Smooth muscle cell (in vitro differentiated cells): ENCODE results near the gene MAMLD1. TPM values are rescaled to one million over a fixed set of nuclear protein-coding genes. Genes with fewer than 3 reads are reported as not detected.

Experiments
- DNase-seq: peaks from one replicate; lab custom pipeline; 2025; ENCODE audit not compliant: unreplicated experiment; lab: John Stamatoyannopoulos, UW
- H2AFZ ChIP-seq: fragments of 200-600 bp; sonication (generic); 2 replicates; pipeline ENCODE4 v1.6.0; 2016; ENCODE audit warnings: antibody characterized with exemption, low read depth, mild to moderate bottlenecking
- H3F3A ChIP-seq: fragments of 200-600 bp; sonication (generic); 2 replicates; pipeline ENCODE4 v1.6.0; 2017; ENCODE audit warnings: antibody characterized with exemption, low read depth
- H3K27ac ChIP-seq: fragments of 200-600 bp; sonication (generic); 2 replicates; pipeline ENCODE4 v1.5.1; 2016; ENCODE audit warnings: low read depth, mild to moderate bottlenecking
- H3K27me3 ChIP-seq: fragments of 200-600 bp; sonication (generic); 2 replicates; pipeline ENCODE4 v1.6.1; 2016; ENCODE audit warnings: low read depth, mild to moderate bottlenecking
- H3K36me3 ChIP-seq: fragments of 200-600 bp; sonication (generic); 2 replicates; pipeline ENCODE4 v1.5.1; 2016; ENCODE audit warnings: low read depth
- H3K4me1 ChIP-seq: fragments of 200-600 bp; sonication (generic); 2 replicates; pipeline ENCODE4 v1.5.1; 2016; ENCODE audit warnings: low read depth
- H3K4me2 ChIP-seq: fragments of 200-600 bp; sonication (generic); 2 replicates; pipeline ENCODE4 v1.6.0; 2016; ENCODE audit warnings: mild to moderate bottlenecking
- H3K4me3 ChIP-seq: fragments of 200-600 bp; sonication (generic); 2 replicates; pipeline ENCODE4 v1.5.1; 2016; ENCODE audit warnings: mild to moderate bottlenecking
- H3K79me2 ChIP-seq: fragments of 200-600 bp; sonication (generic); 2 replicates; pipeline ENCODE4 v1.6.0; 2016; ENCODE audit warnings: low read depth, mild to moderate bottlenecking
- H3K9ac ChIP-seq: fragments of 200-600 bp; sonication (generic); 2 replicates; pipeline ENCODE4 v1.6.0; 2016; ENCODE audit warnings: low read depth
- H3K9me3 ChIP-seq: fragments of 200-600 bp; sonication (generic); replicated peaks from 2 replicates; pipeline ENCODE4 v1.5.1; 2016; ENCODE audit warnings: low read depth
- H4K20me1 ChIP-seq: fragments of 200-600 bp; sonication (generic); 2 replicates; pipeline ENCODE4 v1.6.0; 2016; ENCODE audit warnings: low read depth
- CTCF ChIP-seq: fragments of 200-600 bp; sonication (generic); IDR thresholded peaks from 2 replicates; pipeline ENCODE4 v1.5.1; 2017; ENCODE audit warnings: borderline replicate concordance, mild to moderate bottlenecking, antibody characterized with exemption; ENCODE audit not compliant: insufficient read depth, poor library complexity, severe bottlenecking
- WGBS: methylation state at CpG from one replicate; pipeline ENCODE4 v1.1.7; 2016; ENCODE audit warnings: low lambda C conversion rate; 5-methylcytosine and 5-hydroxymethylcytosine counted together
- polyA plus RNA-seq: library from polyadenylated mRNA; unstranded; fragments of >200 nt; fragmentation: Nextera tagmentation; extraction: Ambion mirVana; gene quantifications from 2 replicates; pipeline ENCODE4 v1.2.1, GENCODE V29; 2016
- total RNA-seq: library from RNA; depleted of rRNA; stranded (reverse); fragments of >200 nt; gene quantifications from 2 replicates; pipeline ENCODE4 v1.2.3, GENCODE V29; 2014

The MAMLD1 gene
- total and polyA plus RNA-seq, 2 experiments from 2014 or later: 2.4 to 3.8 TPM

GRCh38 chrX:150365051-150365989 lies 2.2 kb downstream of the MAMLD1 start:
- Histone ChIP-seq H3F3A (no peaks in the 10 kb centered on the region), H3K4me2 (peak overlapping the region; percentile 82), H3K4me3 (peak overlapping the region; percentile 54), H3K36me3 (no peaks in the 10 kb centered on the region), H3K27me3 (peaks cover 22% of the 10 kb centered on the region), H4K20me1 (no peaks in the 10 kb centered on the region), H3K27ac (peak overlapping the region; percentile 89), H3K9ac (peak overlapping the region; percentile 64), H3K79me2 (no peaks in the 10 kb centered on the region), H3K4me1 (no peaks in the 10 kb centered on the region), H2AFZ (peak overlapping the region; percentile 49), H3K9me3 (no peaks in the 10 kb centered on the region)
- WGBS: 41% methylated on average over 63 of the region's 75 CpGs
- no peak for DNase-seq
- TF ChIP-seq CTCF: peak; percentile 40

DNA sequence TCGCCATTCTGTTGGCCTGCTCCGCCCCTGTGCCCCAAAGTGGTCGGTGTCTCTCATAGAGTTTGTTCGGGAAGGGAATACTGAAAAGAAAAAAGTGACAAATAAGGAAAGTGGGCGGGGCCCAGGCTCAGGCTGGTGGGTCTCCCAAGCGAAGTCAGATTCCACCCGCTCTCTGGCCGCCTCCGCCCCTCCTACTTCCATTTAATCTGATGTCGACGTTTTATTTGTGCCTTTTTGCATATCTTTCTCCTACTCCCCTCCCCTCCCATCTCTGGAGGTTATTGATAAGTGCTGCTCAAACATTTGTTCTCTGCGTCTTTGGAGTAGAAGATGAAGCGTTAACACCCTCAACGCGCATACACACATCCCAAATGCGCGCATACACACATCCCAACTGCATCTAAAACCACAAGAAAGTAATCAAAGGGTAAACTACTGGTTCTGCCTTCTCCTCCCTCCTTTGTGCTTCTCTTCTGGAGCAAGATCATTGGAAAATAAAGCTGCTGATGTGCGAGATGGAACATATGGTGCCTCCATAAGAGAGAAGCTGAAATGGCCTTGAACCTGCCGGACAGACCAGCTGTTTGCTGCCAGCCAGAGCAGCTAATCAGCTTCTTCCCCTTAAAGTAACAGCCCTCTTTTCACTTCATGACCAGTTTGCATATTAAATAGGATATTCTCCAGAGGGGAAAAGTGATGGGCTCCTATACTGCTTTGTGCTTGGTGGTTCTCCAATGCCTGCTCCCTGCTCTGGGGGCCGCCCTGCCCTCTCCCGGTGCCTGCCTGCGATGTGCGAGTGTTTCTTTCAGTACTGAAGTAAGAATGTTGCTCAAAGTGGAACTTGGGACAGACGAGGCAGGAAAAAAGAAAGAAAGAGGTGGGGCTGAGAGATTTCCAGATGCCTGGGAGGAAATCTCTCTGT lies 3.1 kb downstream of the MAMLD1 start:
- 45% methylated on average over 24 of the region's 24 CpGs for WGBS
- Histone ChIP-seq H3K36me3 (no peaks in the 10 kb centered on the region), H4K20me1 (no peaks in the 10 kb centered on the region), H3K9ac (peak overlapping the region; percentile 76), H3K4me3 (peak overlapping the region; percentile 54), H3K79me2 (no peaks in the 10 kb centered on the region), H3K27me3 (peaks cover 12% of the 10 kb centered on the region), H3K9me3 (no peaks in the 10 kb centered on the region), H3K4me1 (no peaks in the 10 kb centered on the region), H3K4me2 (peak overlapping the region; percentile 82), H3F3A (no peaks in the 10 kb centered on the region), H3K27ac (peak overlapping the region; percentile 89), H2AFZ (peak overlapping the region; percentile 49)
- no peak for DNase-seq
- no peak for TF ChIP-seq CTCF

GRCh38 chrX:150366951-150367545 lies 3.9 kb downstream of the MAMLD1 start:
- Histone ChIP-seq H3K9ac (peak overlapping the region; percentile 76), H3K4me1 (no peaks in the 10 kb centered on the region), H4K20me1 (no peaks in the 10 kb centered on the region), H3F3A (no peaks in the 10 kb centered on the region), H3K4me2 (peak overlapping the region; percentile 82), H3K27me3 (peaks cover 4% of the 10 kb centered on the region), H3K4me3 (peak overlapping the region; percentile 54), H3K79me2 (no peaks in the 10 kb centered on the region), H2AFZ (no peak overlapping the region), H3K27ac (peak overlapping the region; percentile 89), H3K9me3 (no peaks in the 10 kb centered on the region), H3K36me3 (no peaks in the 10 kb centered on the region)
- TF ChIP-seq CTCF: no peak
- WGBS: 44% methylated on average over 5 of the region's 5 CpGs
- DNase-seq: no peak
